ENCODE results near the gene MICAL1. TPM values are rescaled to one million over a fixed set of nuclear protein-coding genes. Genes with fewer than 3 reads are reported as not detected.

Gene MICAL1
- total RNA-seq, 1 experiment from 2014 or later, result 11.7 TPM

- Histone ChIP-seq H3K36me3 (ENCODE audit: control insufficient read depth, insufficient read depth, low read length) (peaks cover 2% of the 10 kb centered on the region; the same call in 1 of the 2 replicates), H3K4me3 (ENCODE audit: low read depth, low read length) (no peak overlapping the region), H3K4me1 (peaks cover 1% of the 10 kb centered on the region; the same call in 1 of the 2 replicates), H3K27me3 (replicated peaks; ENCODE audit: control insufficient read depth, insufficient read depth, low read length) (no peaks in the 10 kb centered on the region), H3K9me3 (no peaks in the 10 kb centered on the region)
- H3K4me1 Mint-ChIP-seq (ENCODE audit: low read depth, unreplicated experiment), result peaks cover 12% of the 10 kb centered on the region
- no peak for DNase-seq
- no TSS peak for BruUV-seq (replicated peaks)
- no peak overlapping the region for H3K4me3 Mint-ChIP-seq (ENCODE audit: unreplicated experiment)
- H3K27me3 Mint-ChIP-seq (ENCODE audit: insufficient read depth, unreplicated experiment), result no peaks in the 10 kb centered on the region
- intact Hi-C loops (cut with micrococcal nuclease; ENCODE audit: unreplicated experiment), result no loop called here
- no peaks in the 10 kb centered on the region for H3K9me3 Mint-ChIP-seq (ENCODE audit: unreplicated experiment)
- TF ChIP-seq CTCF (IDR thresholded peaks at IDR 0.05; ENCODE audit: insufficient read depth in 1 of 2, low read depth in 1 of 2, low read length in 1 of 2, severe bottlenecking in 1 of 2, unreplicated experiment in 1 of 2), result no peak
- peaks cover 49% of the 10 kb centered on the region for H3K36me3 Mint-ChIP-seq (ENCODE audit: insufficient read depth, unreplicated experiment)
- CTCF ChIA-PET, result no interaction called here
- no peak overlapping the region for H3K27ac Mint-ChIP-seq (ENCODE audit: unreplicated experiment)
- POLR2A ChIA-PET, result no interaction called here
Observed at GRCh38 chr6:109472132-109472995, 16.8 kb upstream of the MICAL1 start.

GRCh38 chr6:109471105-109471810, 15.7 kb upstream of the MICAL1 start:
- CTCF ChIA-PET, result no interaction called here
- peaks cover 58% of the 10 kb centered on the region for H3K36me3 Mint-ChIP-seq (ENCODE audit: insufficient read depth, unreplicated experiment)

More at GRCh38 chr6:109471105-109471810, 15.7 kb upstream of the MICAL1 start:
- H3K4me1 Mint-ChIP-seq (ENCODE audit: low read depth, unreplicated experiment), result peaks cover 11% of the 10 kb centered on the region
- DNase-seq, result no peak
- H3K9me3 Mint-ChIP-seq (ENCODE audit: unreplicated experiment), result no peaks in the 10 kb centered on the region
- no peak overlapping the region for H3K4me3 Mint-ChIP-seq (ENCODE audit: unreplicated experiment)
- H3K27me3 Mint-ChIP-seq (ENCODE audit: insufficient read depth, unreplicated experiment), result no peaks in the 10 kb centered on the region
- H3K4me1 ChIP-seq, result no peaks in the 10 kb centered on the region
- POLR2A ChIA-PET, result no interaction called here
- BruUV-seq (replicated peaks), result no TSS peak
- peaks cover 2% of the 10 kb centered on the region; the same call in 1 of the 2 replicates for H3K36me3 ChIP-seq (ENCODE audit: control insufficient read depth, insufficient read depth, low read length)
- H3K4me3 ChIP-seq (ENCODE audit: low read depth, low read length), result no peak overlapping the region
- intact Hi-C loops (cut with micrococcal nuclease; ENCODE audit: unreplicated experiment), result no loop called here
- H3K27ac Mint-ChIP-seq (ENCODE audit: unreplicated experiment), result no peak overlapping the region
- no peaks in the 10 kb centered on the region for H3K27me3 ChIP-seq (replicated peaks; ENCODE audit: control insufficient read depth, insufficient read depth, low read length)
- TF ChIP-seq CTCF (IDR thresholded peaks at IDR 0.05; ENCODE audit: insufficient read depth in 1 of 2, low read depth in 1 of 2, low read length in 1 of 2, severe bottlenecking in 1 of 2, unreplicated experiment in 1 of 2), result no peak
- H3K9me3 ChIP-seq, result no peaks in the 10 kb centered on the region
